HEK293 (cell line): ENCODE results near the gene ARHGEF4.

Source experiments
- CTCF ChIA-PET: fragments of 350-600 bp; formaldehyde crosslinking; extraction: SDS; loops from one replicate; lab custom pipeline; 2021; ENCODE audit warnings: antibody characterized with exemption; lab: Yijun Ruan, JAX
- POLR2A ChIA-PET: fragments of 300-600 bp; formaldehyde crosslinking; extraction: SDS; loops from one replicate; lab custom pipeline; 2020; ENCODE audit warnings: antibody characterized with exemption, inconsistent platforms; lab: Yijun Ruan, JAX
- H3K27ac ChIP-seq: fragments of 200-500 bp; sonication (Bioruptor generic); 2 replicates; pipeline ENCODE4 v1.5.1; 2014; ENCODE audit warnings: low read depth, low read length, control low read depth, inconsistent platforms; ENCODE audit errors: extremely low read depth
- H3K36me3 ChIP-seq, 2 experiments: fragments of 200-500 bp in 1 of 2; sonication (Bioruptor generic) in 1 of 2; 1 replicate in 1 of 2; 2 replicates in 1 of 2; pipeline ENCODE4 v1.5.1; 2014 to 2017; ENCODE audit warnings: inconsistent platforms in 2 of 2, low read length in 2 of 2; ENCODE audit not compliant: control insufficient read depth in 2 of 2, insufficient read depth in 1 of 2
- H3K4me1 ChIP-seq: fragments of 200-500 bp; sonication (Bioruptor generic); 2 replicates; pipeline ENCODE4 v1.5.1; 2014; ENCODE audit warnings: mild to moderate bottlenecking, low read length, inconsistent platforms; ENCODE audit not compliant: control insufficient read depth, insufficient read depth
- H3K4me3 ChIP-seq: 2 replicates; pipeline ENCODE4 v1.5.1; 2011; ENCODE audit warnings: low read depth, mild to moderate bottlenecking, control low read depth, low read length, moderate library complexity
- H3K9me3 ChIP-seq: fragments of 200-500 bp; sonication (Bioruptor generic); 2 replicates; pipeline ENCODE4 v1.5.1; 2014; ENCODE audit warnings: low read depth, low read length, inconsistent platforms; ENCODE audit not compliant: control insufficient read depth, insufficient read depth
- KLF17 ChIP-seq: fragments of 450-650 bp; formaldehyde crosslinking; IDR thresholded peaks from 2 replicates; pipeline ENCODE4 v1.5.1; 2016; ENCODE audit warnings: missing biosample characterization, missing genetic modification characterization
- KLF7 ChIP-seq: fragments of 450-650 bp; formaldehyde crosslinking; IDR thresholded peaks from 2 replicates; pipeline ENCODE4 v1.5.1; 2016; ENCODE audit warnings: missing biosample characterization, missing genetic modification characterization, borderline replicate concordance
- MZF1 ChIP-seq: fragments of 450-650 bp; formaldehyde crosslinking; IDR thresholded peaks from 2 replicates; pipeline ENCODE4 v1.5.1; 2017; ENCODE audit warnings: missing biosample characterization, missing genetic modification characterization, borderline replicate concordance
- ZBTB7A ChIP-seq: fragments of 450-650 bp; formaldehyde crosslinking; IDR thresholded peaks from 2 replicates; pipeline ENCODE4 v1.5.1; 2016; ENCODE audit warnings: low read depth, missing biosample characterization, missing genetic modification characterization
- ZEB2 ChIP-seq: fragments of 450-650 bp; formaldehyde crosslinking; IDR thresholded peaks from 2 replicates; pipeline ENCODE4 v1.5.1; 2016; ENCODE audit warnings: missing biosample characterization, missing genetic modification characterization
- ZNF10 ChIP-seq: fragments of 450-650 bp; formaldehyde crosslinking; IDR thresholded peaks from 2 replicates; pipeline ENCODE4 v1.5.1; 2017; ENCODE audit warnings: missing biosample characterization, missing genetic modification characterization
- ZNF112 ChIP-seq: fragments of 450-650 bp; formaldehyde crosslinking; IDR thresholded peaks from 2 replicates; pipeline ENCODE4 v1.5.0; 2017; ENCODE audit warnings: missing biosample characterization, missing genetic modification characterization
- ZNF140 ChIP-seq: fragments of 450-650 bp; formaldehyde crosslinking; IDR thresholded peaks from 2 replicates; pipeline ENCODE4 v1.5.1; 2016; ENCODE audit warnings: missing biosample characterization, missing genetic modification characterization
- ZNF146 ChIP-seq: fragments of 450-650 bp; formaldehyde crosslinking; IDR thresholded peaks from 2 replicates; pipeline ENCODE4 v1.5.1; 2016; ENCODE audit warnings: missing biosample characterization, missing genetic modification characterization
- ZNF157 ChIP-seq: fragments of 450-650 bp; formaldehyde crosslinking; IDR thresholded peaks from 2 replicates; pipeline ENCODE4 v1.5.1; 2016; ENCODE audit warnings: missing biosample characterization, missing genetic modification characterization
- ZNF175 ChIP-seq: fragments of 450-650 bp; formaldehyde crosslinking; IDR thresholded peaks from 2 replicates; pipeline ENCODE4 v1.5.1; 2016; ENCODE audit warnings: missing biosample characterization, missing genetic modification characterization
- ZNF2 ChIP-seq: fragments of 450-650 bp; formaldehyde crosslinking; IDR thresholded peaks from 2 replicates; pipeline ENCODE4 v1.5.1; 2016; ENCODE audit warnings: missing biosample characterization, missing genetic modification characterization
- ZNF26 ChIP-seq: fragments of 450-650 bp; formaldehyde crosslinking; IDR thresholded peaks from 2 replicates; pipeline ENCODE4 v1.5.1; 2016; ENCODE audit warnings: missing biosample characterization, missing genetic modification characterization
- ZNF274 ChIP-seq, 2 experiments: fragments of 200-500 bp in 1 of 2; fragments of 450-650 bp in 1 of 2; sonication (Bioruptor generic) in 1 of 2; formaldehyde crosslinking in 1 of 2; IDR thresholded peaks; 2 replicates each; pipeline versions ENCODE4 v1.5.1 to v1.6.1; 2014 to 2016; ENCODE audit warnings: borderline replicate concordance in 1 of 2, inconsistent platforms in 1 of 2, low read length in 1 of 2, missing biosample characterization in 1 of 2, missing genetic modification characterization in 1 of 2
- ZNF311 ChIP-seq: fragments of 450-650 bp; formaldehyde crosslinking; IDR thresholded peaks from 2 replicates; pipeline ENCODE4 v1.5.1; 2017; ENCODE audit warnings: missing biosample characterization, missing genetic modification characterization, borderline replicate concordance
- ZNF335 ChIP-seq: fragments of 450-650 bp; formaldehyde crosslinking; conservative IDR thresholded peaks from 2 replicates; pipeline ENCODE4 v1.5.1; 2016; ENCODE audit warnings: missing biosample characterization, missing genetic modification characterization
- ZNF391 ChIP-seq: fragments of 450-650 bp; formaldehyde crosslinking; IDR thresholded peaks from 2 replicates; pipeline ENCODE4 v1.5.1; 2016; ENCODE audit warnings: low read depth, missing biosample characterization, missing genetic modification characterization, borderline replicate concordance
- ZNF510 ChIP-seq: fragments of 450-650 bp; formaldehyde crosslinking; IDR thresholded peaks from 2 replicates; pipeline ENCODE4 v1.5.1; 2018; ENCODE audit warnings: mild to moderate bottlenecking, missing genetic modification characterization, missing biosample characterization; ENCODE audit not compliant: insufficient replicate concordance
- ZNF555 ChIP-seq: fragments of 450-650 bp; formaldehyde crosslinking; conservative IDR thresholded peaks from 2 replicates; pipeline ENCODE4 v1.5.1; 2017; ENCODE audit warnings: missing biosample characterization, mild to moderate bottlenecking, missing genetic modification characterization, inconsistent platforms
- ZNF610 ChIP-seq: fragments of 450-650 bp; formaldehyde crosslinking; IDR thresholded peaks from 2 replicates; pipeline ENCODE4 v1.5.1; 2016; ENCODE audit warnings: missing biosample characterization, missing genetic modification characterization, borderline replicate concordance
- ZNF624 ChIP-seq: fragments of 450-650 bp; formaldehyde crosslinking; IDR thresholded peaks from 2 replicates; pipeline ENCODE4 v1.5.1; 2017; ENCODE audit warnings: missing biosample characterization, missing genetic modification characterization
- ZNF704 ChIP-seq: fragments of 450-650 bp; formaldehyde crosslinking; IDR thresholded peaks from 2 replicates; pipeline ENCODE4 v1.5.1; 2016; ENCODE audit warnings: missing biosample characterization, missing genetic modification characterization
- ZNF747 ChIP-seq: fragments of 450-650 bp; formaldehyde crosslinking; IDR thresholded peaks from 2 replicates; pipeline ENCODE4 v1.5.1; 2016; ENCODE audit warnings: missing biosample characterization, missing genetic modification characterization
- TF ChIP-seq, protein P1 (sequence below): fragments of 450-650 bp; formaldehyde crosslinking; IDR thresholded peaks from 2 replicates; pipeline ENCODE4 v1.5.1; 2016; ENCODE audit warnings: missing biosample characterization, missing genetic modification characterization
- TF ChIP-seq, protein P2 (sequence below): fragments of 450-650 bp; formaldehyde crosslinking; conservative IDR thresholded peaks from 2 replicates; pipeline ENCODE4 v1.5.1; 2016; ENCODE audit warnings: low read depth, missing biosample characterization, missing genetic modification characterization

The ARHGEF4 gene

GRCh38 chr2:130810490-130810889 is 26.2 kb upstream of the ARHGEF4 start:
- Histone ChIP-seq H3K4me3 (no peak overlapping the region), H3K4me1 (no peaks in the 10 kb centered on the region), H3K36me3 (no peaks in the 10 kb centered on the region), H3K27ac (no peak overlapping the region), H3K9me3 (no peaks in the 10 kb centered on the region)
- CTCF ChIA-PET = no interaction called here
- no peak for TF ChIP-seq ZNF112 (tag by site-specific recombination)
- no peak for TF ChIP-seq ZNF510
- TF ChIP-seq ZNF335 (tag by site-specific recombination) = no peak
- TF ChIP-seq KLF17 (tag by site-specific recombination) = no peak
- no peak for TF ChIP-seq ZNF146 (tag by site-specific recombination)
- TF ChIP-seq ZNF391 = no peak
- no peak for TF ChIP-seq ZNF140 (tag by site-specific recombination)
- TF ChIP-seq ZNF704 (tag by site-specific recombination) = no peak
- POLR2A ChIA-PET = no interaction called here

- H3K4me1 ChIP-seq = no peaks in the 10 kb centered on the region
- ChIA-PET POLR2A (no interaction called here), CTCF (no interaction called here)
- no peaks in the 10 kb centered on the region for H3K36me3 ChIP-seq
- H3K9me3 ChIP-seq = no peaks in the 10 kb centered on the region
- no peak overlapping the region for H3K4me3 ChIP-seq
- TF ChIP-seq, protein P1, sequence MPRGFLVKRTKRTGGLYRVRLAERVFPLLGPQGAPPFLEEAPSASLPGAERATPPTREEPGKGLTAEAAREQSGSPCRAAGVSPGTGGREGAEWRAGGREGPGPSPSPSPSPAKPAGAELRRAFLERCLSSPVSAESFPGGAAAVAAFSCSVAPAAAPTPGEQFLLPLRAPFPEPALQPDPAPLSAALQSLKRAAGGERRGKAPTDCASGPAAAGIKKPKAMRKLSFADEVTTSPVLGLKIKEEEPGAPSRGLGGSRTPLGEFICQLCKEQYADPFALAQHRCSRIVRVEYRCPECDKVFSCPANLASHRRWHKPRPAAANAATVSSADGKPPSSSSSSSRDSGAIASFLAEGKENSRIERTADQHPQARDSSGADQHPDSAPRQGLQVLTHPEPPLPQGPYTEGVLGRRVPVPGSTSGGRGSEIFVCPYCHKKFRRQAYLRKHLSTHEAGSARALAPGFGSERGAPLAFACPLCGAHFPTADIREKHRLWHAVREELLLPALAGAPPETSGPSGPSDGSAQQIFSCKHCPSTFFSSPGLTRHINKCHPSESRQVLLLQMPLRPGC (tag by site-specific recombination) = no peak
- TF ChIP-seq ZNF704 (tag by site-specific recombination) = no peak
- TF ChIP-seq ZNF157 (tag by site-specific recombination) = no peak
- TF ChIP-seq ZNF610 (tag by site-specific recombination) = no peak
- TF ChIP-seq ZNF311 = no peak
- no peak for TF ChIP-seq KLF7
- no peak for TF ChIP-seq MZF1 (tag by site-specific recombination)
- no peak for TF ChIP-seq ZNF747 (tag by site-specific recombination)
- no peak for TF ChIP-seq ZNF26
- no peak for TF ChIP-seq ZNF274 (IDR thresholded peaks at IDR 0.05; ENCODE audit: low read length)
- TF ChIP-seq ZNF274 (tag by site-specific recombination; IDR thresholded peaks at IDR 0.05; ENCODE audit: borderline replicate concordance) = no peak
- TF ChIP-seq ZNF555 (tag by site-specific recombination) = no peak
- TF ChIP-seq ZNF2 = no peak
- no peak for TF ChIP-seq ZEB2
- TF ChIP-seq, protein P2, sequence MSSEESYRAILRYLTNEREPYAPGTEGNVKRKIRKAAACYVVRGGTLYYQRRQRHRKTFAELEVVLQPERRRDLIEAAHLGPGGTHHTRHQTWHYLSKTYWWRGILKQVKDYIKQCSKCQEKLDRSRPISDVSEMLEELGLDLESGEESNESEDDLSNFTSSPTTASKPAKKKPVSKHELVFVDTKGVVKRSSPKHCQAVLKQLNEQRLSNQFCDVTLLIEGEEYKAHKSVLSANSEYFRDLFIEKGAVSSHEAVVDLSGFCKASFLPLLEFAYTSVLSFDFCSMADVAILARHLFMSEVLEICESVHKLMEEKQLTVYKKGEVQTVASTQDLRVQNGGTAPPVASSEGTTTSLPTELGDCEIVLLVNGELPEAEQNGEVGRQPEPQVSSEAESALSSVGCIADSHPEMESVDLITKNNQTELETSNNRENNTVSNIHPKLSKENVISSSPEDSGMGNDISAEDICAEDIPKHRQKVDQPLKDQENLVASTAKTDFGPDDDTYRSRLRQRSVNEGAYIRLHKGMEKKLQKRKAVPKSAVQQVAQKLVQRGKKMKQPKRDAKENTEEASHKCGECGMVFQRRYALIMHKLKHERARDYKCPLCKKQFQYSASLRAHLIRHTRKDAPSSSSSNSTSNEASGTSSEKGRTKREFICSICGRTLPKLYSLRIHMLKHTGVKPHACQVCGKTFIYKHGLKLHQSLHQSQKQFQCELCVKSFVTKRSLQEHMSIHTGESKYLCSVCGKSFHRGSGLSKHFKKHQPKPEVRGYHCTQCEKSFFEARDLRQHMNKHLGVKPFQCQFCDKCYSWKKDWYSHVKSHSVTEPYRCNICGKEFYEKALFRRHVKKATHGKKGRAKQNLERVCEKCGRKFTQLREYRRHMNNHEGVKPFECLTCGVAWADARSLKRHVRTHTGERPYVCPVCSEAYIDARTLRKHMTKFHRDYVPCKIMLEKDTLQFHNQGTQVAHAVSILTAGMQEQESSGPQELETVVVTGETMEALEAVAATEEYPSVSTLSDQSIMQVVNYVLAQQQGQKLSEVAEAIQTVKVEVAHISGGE = no peak
- TF ChIP-seq ZNF624 (tag by site-specific recombination) = no peak
- TF ChIP-seq ZNF10 (tag by site-specific recombination) = no peak
- TF ChIP-seq ZNF175 = no peak
- no peak for TF ChIP-seq ZBTB7A
- no peak overlapping the region for H3K27ac ChIP-seq
These were observed 23.0 kb upstream of the ARHGEF4 start for GRCh38 chr2:130813722-130814121.
